ENCODE measurements around the gene VSIG10L.

Gene VSIG10L

GRCh38 chr19:51341976-51342580, at the start of gene VSIG10L:
Gene VSIG10L, minus strand, starts transcription at chr19:51342139. Its CDS starts 15 bp downstream, at chr19:51342124.
- no peak for DNase-seq (ENCODE audit: low spot score)

GRCh38 chr19:51391073-51391611, 49.2 kb upstream of the VSIG10L start:
- DNase-seq (ENCODE audit: low spot score) = no peak

GRCh38 chr19:51389143-51389542, 47.2 kb upstream of the VSIG10L start:
- no peak for DNase-seq (ENCODE audit: low spot score)

- DNase-seq (ENCODE audit: low spot score) = no peak
Measured at GRCh38 chr19:51387924-51388389, 46.0 kb upstream of the VSIG10L start, which contains the start of gene LIM2. Gene LIM2, minus strand, starts transcription at chr19:51387974. Its CDS starts 531 bp downstream, at chr19:51387443.

- no peak for DNase-seq (ENCODE audit: low spot score)
Measured at GRCh38 chr19:51386882-51387520, 45.1 kb upstream of the VSIG10L start.

- no peak for DNase-seq (ENCODE audit: low spot score)
Measured at GRCh38 chr19:51382004-51382403, 40.1 kb upstream of the VSIG10L start.

- no peak for DNase-seq (ENCODE audit: low spot score)
Measured at GRCh38 chr19:51380379-51380778, 38.4 kb upstream of the VSIG10L start.

- no peak for DNase-seq (ENCODE audit: low spot score)
Measured at GRCh38 chr19:51377422-51377821, 35.5 kb upstream of the VSIG10L start.

- no peak for DNase-seq (ENCODE audit: low spot score)
Measured at GRCh38 chr19:51375504-51376221, 33.7 kb upstream of the VSIG10L start.

- no peak for DNase-seq (ENCODE audit: low spot score)
Measured at GRCh38 chr19:51372649-51373504, 30.9 kb upstream of the VSIG10L start, which contains the start of gene NKG7. Gene NKG7, minus strand, starts transcription at chr19:51372654. Its CDS starts 119 bp downstream, at chr19:51372535.

GRCh38 chr19:51372021-51372648, 30.2 kb upstream of the VSIG10L start:
- DNase-seq (ENCODE audit: low spot score) = no peak

GRCh38 chr19:51371186-51371690, 29.3 kb upstream of the VSIG10L start:
- DNase-seq (ENCODE audit: low spot score) = no peak

- DNase-seq (ENCODE audit: low spot score) = no peak
Measured at GRCh38 chr19:51370230-51370629, 28.3 kb upstream of the VSIG10L start.

GRCh38 chr19:51368366-51369282, 26.7 kb upstream of the VSIG10L start, which contains the start of gene CLDND2:
Gene CLDND2, minus strand, starts transcription at chr19:51369003. Its CDS starts 426 bp downstream, at chr19:51368577.
- DNase-seq (ENCODE audit: low spot score) = no peak

- peak; percentile 98 for DNase-seq (ENCODE audit: low spot score)
Measured at GRCh38 chr19:51367565-51368365, 25.8 kb upstream of the VSIG10L start.

- no peak for DNase-seq (ENCODE audit: low spot score)
Measured at GRCh38 chr19:51367255-51367564, 25.3 kb upstream of the VSIG10L start.

GRCh38 chr19:51366389-51367254, 24.7 kb upstream of the VSIG10L start:
- DNase-seq (ENCODE audit: low spot score) = peak; percentile 99

- peak; percentile 58 for DNase-seq (ENCODE audit: low spot score)
Measured at GRCh38 chr19:51365965-51366388, 24.0 kb upstream of the VSIG10L start, which contains the start of gene ETFB. Gene ETFB, minus strand, starts transcription at chr19:51366388. Its CDS starts 62 bp downstream, at chr19:51366326.

Measured in pons (tissue), 1 donor.